ENCODE results near the gene ATP8A2.
"Not testable (repeated sequence)": the region's sequence is repeated elsewhere in the genome, so short reads cannot be mapped to it uniquely, and the experiment has no call there.

The ATP8A2 gene

GRCh38 chr13:26061947-26062346 is 690.2 kb downstream of the ATP8A2 start:
- TF ChIP-seq EZH2phosphoT487 (IDR thresholded peaks at IDR 0.05; ENCODE audit: low read length) (no peak), CTCF (IDR thresholded peaks at IDR 0.05; ENCODE audit: low read length) (no peak)
- no peak overlapping the region for H2AFZ ChIP-seq (ENCODE audit: low read length)

DNA sequence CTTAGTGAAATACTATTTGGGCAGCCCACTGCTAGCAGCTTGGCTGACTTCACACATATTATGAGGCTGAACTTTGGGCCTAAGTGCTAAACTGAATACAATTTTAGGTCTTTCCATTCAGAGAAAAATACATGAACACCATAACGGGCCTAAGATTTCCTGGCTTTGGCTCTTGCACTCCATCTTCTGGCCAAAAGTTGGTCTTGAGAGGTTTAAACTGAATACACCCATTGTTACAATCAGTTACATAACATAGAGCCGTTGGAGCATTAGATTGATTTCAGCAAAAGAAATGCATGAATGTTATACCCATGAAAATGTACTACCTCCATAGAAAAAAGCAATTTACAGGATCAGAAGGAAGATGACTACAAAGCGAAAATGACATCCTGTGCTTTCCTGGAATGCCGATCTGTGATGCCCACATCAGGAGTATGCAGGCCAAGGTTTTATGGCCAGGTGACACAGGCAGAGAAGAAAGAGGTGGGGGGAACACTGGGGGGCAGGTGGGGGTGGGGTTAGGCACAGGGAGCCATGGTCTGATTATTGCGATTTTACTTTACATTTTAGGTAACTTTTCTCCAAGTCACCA is 691.2 kb downstream of the ATP8A2 start:
- no peaks in the 10 kb centered on the region for H3K9me2 ChIP-seq (replicated peaks; ENCODE audit: insufficient read depth, low read length)
- H3K27ac ChIP-seq (ENCODE audit: low read length): no peak overlapping the region
- H2AFZ ChIP-seq (ENCODE audit: low read length): no peak overlapping the region
- H3K27me3 ChIP-seq (replicated peaks; ENCODE audit: insufficient read depth, low read length): no peaks in the 10 kb centered on the region
- no peak overlapping the region for H3K9ac ChIP-seq (ENCODE audit: low read length)
- H3K79me2 ChIP-seq (ENCODE audit: low read length): no peaks in the 10 kb centered on the region
- peak; percentile 44 for DNase-seq
- H3K9me3 ChIP-seq (replicated peaks; ENCODE audit: insufficient read depth, low read length): no peaks in the 10 kb centered on the region
- TF ChIP-seq CTCF (IDR thresholded peaks at IDR 0.05; ENCODE audit: low read length) (peak; percentile 55), EZH2 (optimal IDR thresholded peaks at IDR 0.05; ENCODE audit: low read depth, low read length) (no peak)
- no peaks in the 10 kb centered on the region for H3K4me1 ChIP-seq (ENCODE audit: low read length)
- H3F3A ChIP-seq (ENCODE audit: insufficient read depth, low read length): no peaks in the 10 kb centered on the region
- no peak overlapping the region for H3K4me2 ChIP-seq (ENCODE audit: low read depth, low read length)
- no peak overlapping the region for H3K4me3 ChIP-seq (ENCODE audit: low read length)
- H3K36me3 ChIP-seq (replicated peaks; ENCODE audit: insufficient read depth, low read length): no peaks in the 10 kb centered on the region
- H4K20me1 ChIP-seq (ENCODE audit: insufficient read depth, low read length): no peaks in the 10 kb centered on the region

More at GRCh38 chr13:26061947-26062346, 690.2 kb downstream of the ATP8A2 start:
- no peaks in the 10 kb centered on the region for H3F3A ChIP-seq (ENCODE audit: insufficient read depth, low read length)
- H3K79me2 ChIP-seq (ENCODE audit: low read length): no peaks in the 10 kb centered on the region
- H3K4me2 ChIP-seq (ENCODE audit: low read depth, low read length): no peak overlapping the region
- H3K27ac ChIP-seq (ENCODE audit: low read length): no peak overlapping the region
- no peaks in the 10 kb centered on the region for H4K20me1 ChIP-seq (ENCODE audit: insufficient read depth, low read length)
- H3K9me3 ChIP-seq (replicated peaks; ENCODE audit: insufficient read depth, low read length): no peaks in the 10 kb centered on the region
- no peak overlapping the region for H3K4me3 ChIP-seq (ENCODE audit: low read length)
- DNase-seq: no peak
- no peaks in the 10 kb centered on the region for H3K9me2 ChIP-seq (replicated peaks; ENCODE audit: insufficient read depth, low read length)
- H3K27me3 ChIP-seq (replicated peaks; ENCODE audit: insufficient read depth, low read length): no peaks in the 10 kb centered on the region
- no peaks in the 10 kb centered on the region for H3K36me3 ChIP-seq (replicated peaks; ENCODE audit: insufficient read depth, low read length)
- no peak overlapping the region for H3K9ac ChIP-seq (ENCODE audit: low read length)
- H3K4me1 ChIP-seq (ENCODE audit: low read length): no peaks in the 10 kb centered on the region

- H3K79me2 ChIP-seq (ENCODE audit: low read length); H3K4me3 ChIP-seq (ENCODE audit: low read length); H3K27me3 ChIP-seq (replicated peaks; ENCODE audit: insufficient read depth, low read length); H3K4me2 ChIP-seq (ENCODE audit: low read depth, low read length); H3K4me1 ChIP-seq (ENCODE audit: low read length); H3K27ac ChIP-seq (ENCODE audit: low read length); H4K20me1 ChIP-seq (ENCODE audit: insufficient read depth, low read length); H3K9me3 ChIP-seq (replicated peaks; ENCODE audit: insufficient read depth, low read length); H2AFZ ChIP-seq (ENCODE audit: low read length); H3K9ac ChIP-seq (ENCODE audit: low read length); H3K36me3 ChIP-seq (replicated peaks; ENCODE audit: insufficient read depth, low read length); DNase-seq; H3K9me2 ChIP-seq (replicated peaks; ENCODE audit: insufficient read depth, low read length); H3F3A ChIP-seq (ENCODE audit: insufficient read depth, low read length): not testable (repeated sequence)
Observed at GRCh38 chr13:26066492-26066891, 694.7 kb downstream of the ATP8A2 start.

DNA sequence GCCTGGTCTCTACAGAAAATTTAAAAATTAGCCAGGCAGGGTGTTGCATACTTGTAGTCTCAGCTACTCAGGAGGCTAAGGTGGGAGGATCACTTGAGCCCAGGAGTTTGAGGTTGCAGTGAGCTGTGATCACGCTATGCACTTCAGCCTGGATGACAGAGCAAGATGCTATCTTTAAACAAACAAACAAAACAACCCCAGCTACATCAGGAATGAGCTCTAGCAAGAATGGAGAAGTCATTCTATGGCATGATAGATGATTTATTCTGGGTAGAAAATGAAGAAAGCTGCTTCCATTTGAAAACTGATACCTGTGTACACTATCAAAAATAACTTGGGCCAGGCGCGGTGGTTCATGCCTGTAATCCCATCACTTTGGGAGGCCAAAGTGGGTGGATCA is 695.8 kb downstream of the ATP8A2 start:
- Histone ChIP-seq H4K20me1 (ENCODE audit: insufficient read depth, low read length) (no peaks in the 10 kb centered on the region), H3K9ac (ENCODE audit: low read length) (no peak overlapping the region), H3K4me3 (ENCODE audit: low read length) (no peak overlapping the region), H3K4me1 (ENCODE audit: low read length) (no peaks in the 10 kb centered on the region), H2AFZ (ENCODE audit: low read length) (no peak overlapping the region), H3K27ac (ENCODE audit: low read length) (no peak overlapping the region), H3F3A (ENCODE audit: insufficient read depth, low read length) (no peaks in the 10 kb centered on the region), H3K27me3 (replicated peaks; ENCODE audit: insufficient read depth, low read length) (no peaks in the 10 kb centered on the region), H3K36me3 (replicated peaks; ENCODE audit: insufficient read depth, low read length) (no peaks in the 10 kb centered on the region), H3K4me2 (ENCODE audit: low read depth, low read length) (no peak overlapping the region), H3K79me2 (ENCODE audit: low read length) (no peaks in the 10 kb centered on the region), H3K9me2 (replicated peaks; ENCODE audit: insufficient read depth, low read length) (no peaks in the 10 kb centered on the region), H3K9me3 (replicated peaks; ENCODE audit: insufficient read depth, low read length) (no peaks in the 10 kb centered on the region)
- no peak for TF ChIP-seq EZH2phosphoT487 (IDR thresholded peaks at IDR 0.05; ENCODE audit: low read length)
- no peak for DNase-seq

DNA sequence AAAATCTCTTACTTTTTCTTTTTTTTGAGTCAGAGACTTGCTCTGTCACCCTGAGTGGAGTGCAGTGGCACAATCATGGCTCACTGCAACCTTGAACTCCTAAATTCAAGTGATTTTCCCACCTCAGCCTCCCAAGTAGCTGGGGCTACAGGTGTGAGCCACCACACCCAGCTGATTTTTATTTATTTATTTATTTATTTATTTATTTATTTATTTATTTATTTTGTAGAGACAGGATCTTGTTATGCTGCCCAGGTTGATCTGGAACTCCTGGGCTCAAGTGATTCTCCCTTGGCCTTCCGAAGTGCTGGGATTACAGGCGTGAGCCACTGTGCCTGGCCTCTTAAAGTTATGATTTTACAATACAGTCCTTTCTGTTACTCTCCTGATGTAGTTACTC is 696.6 kb downstream of the ATP8A2 start:
- H3K27me3 ChIP-seq (replicated peaks; ENCODE audit: insufficient read depth, low read length); H3K9me3 ChIP-seq (replicated peaks; ENCODE audit: insufficient read depth, low read length); H3K79me2 ChIP-seq (ENCODE audit: low read length); H4K20me1 ChIP-seq (ENCODE audit: insufficient read depth, low read length); DNase-seq; H3F3A ChIP-seq (ENCODE audit: insufficient read depth, low read length); H2AFZ ChIP-seq (ENCODE audit: low read length); H3K9me2 ChIP-seq (replicated peaks; ENCODE audit: insufficient read depth, low read length); H3K4me1 ChIP-seq (ENCODE audit: low read length); H3K9ac ChIP-seq (ENCODE audit: low read length); H3K4me3 ChIP-seq (ENCODE audit: low read length); H3K27ac ChIP-seq (ENCODE audit: low read length); H3K4me2 ChIP-seq (ENCODE audit: low read depth, low read length); H3K36me3 ChIP-seq (replicated peaks; ENCODE audit: insufficient read depth, low read length): not testable (repeated sequence)

- H2AFZ ChIP-seq (ENCODE audit: low read length); H3K27me3 ChIP-seq (replicated peaks; ENCODE audit: insufficient read depth, low read length); DNase-seq; H3K9ac ChIP-seq (ENCODE audit: low read length); H3K4me2 ChIP-seq (ENCODE audit: low read depth, low read length); H3K4me3 ChIP-seq (ENCODE audit: low read length); H3K4me1 ChIP-seq (ENCODE audit: low read length); H3K9me3 ChIP-seq (replicated peaks; ENCODE audit: insufficient read depth, low read length); H4K20me1 ChIP-seq (ENCODE audit: insufficient read depth, low read length); H3K79me2 ChIP-seq (ENCODE audit: low read length); H3K27ac ChIP-seq (ENCODE audit: low read length); H3K9me2 ChIP-seq (replicated peaks; ENCODE audit: insufficient read depth, low read length); H3F3A ChIP-seq (ENCODE audit: insufficient read depth, low read length); H3K36me3 ChIP-seq (replicated peaks; ENCODE audit: insufficient read depth, low read length): not testable (repeated sequence)
Observed at GRCh38 chr13:26069642-26070041, 697.9 kb downstream of the ATP8A2 start.

All from MM.1S (cell line).